ENCODE data around the gene ZNF121.
"Not testable (repeated sequence)": the region's sequence is repeated elsewhere in the genome, so short reads cannot be mapped to it uniquely, and the experiment has no call there.

GRCh38 chr19:9539921-9540320 lies 44.4 kb downstream of the ZNF121 start:
- not testable (repeated sequence) for TF ChIP-seq CTCF, POLR2A (IDR thresholded peaks at IDR 0.05)
